Panc1 (cell line): Measurements from ENCODE around the gene FAM186B.

Experiments
- TF ChIP-seq, protein P1 (sequence below): fragments of 450-650 bp; IDR thresholded peaks from 2 replicates; pipeline ENCODE4 v1.5.1; 2017; ENCODE audit warnings: mild to moderate bottlenecking
- TF ChIP-seq, protein P2 (sequence below), 2 experiments: IDR thresholded peaks; 2 replicates each; pipeline ENCODE4 v1.6.1; 2011 to 2012; ENCODE audit warnings: low read depth in 2 of 2, control low read depth in 1 of 2, low read length in 1 of 2, mild to moderate bottlenecking in 1 of 2, moderate library complexity in 1 of 2; ENCODE audit not compliant: insufficient read depth in 1 of 2

- TF ChIP-seq, protein P1, sequence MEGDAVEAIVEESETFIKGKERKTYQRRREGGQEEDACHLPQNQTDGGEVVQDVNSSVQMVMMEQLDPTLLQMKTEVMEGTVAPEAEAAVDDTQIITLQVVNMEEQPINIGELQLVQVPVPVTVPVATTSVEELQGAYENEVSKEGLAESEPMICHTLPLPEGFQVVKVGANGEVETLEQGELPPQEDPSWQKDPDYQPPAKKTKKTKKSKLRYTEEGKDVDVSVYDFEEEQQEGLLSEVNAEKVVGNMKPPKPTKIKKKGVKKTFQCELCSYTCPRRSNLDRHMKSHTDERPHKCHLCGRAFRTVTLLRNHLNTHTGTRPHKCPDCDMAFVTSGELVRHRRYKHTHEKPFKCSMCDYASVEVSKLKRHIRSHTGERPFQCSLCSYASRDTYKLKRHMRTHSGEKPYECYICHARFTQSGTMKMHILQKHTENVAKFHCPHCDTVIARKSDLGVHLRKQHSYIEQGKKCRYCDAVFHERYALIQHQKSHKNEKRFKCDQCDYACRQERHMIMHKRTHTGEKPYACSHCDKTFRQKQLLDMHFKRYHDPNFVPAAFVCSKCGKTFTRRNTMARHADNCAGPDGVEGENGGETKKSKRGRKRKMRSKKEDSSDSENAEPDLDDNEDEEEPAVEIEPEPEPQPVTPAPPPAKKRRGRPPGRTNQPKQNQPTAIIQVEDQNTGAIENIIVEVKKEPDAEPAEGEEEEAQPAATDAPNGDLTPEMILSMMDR = no peak
- TF ChIP-seq, protein P2, sequence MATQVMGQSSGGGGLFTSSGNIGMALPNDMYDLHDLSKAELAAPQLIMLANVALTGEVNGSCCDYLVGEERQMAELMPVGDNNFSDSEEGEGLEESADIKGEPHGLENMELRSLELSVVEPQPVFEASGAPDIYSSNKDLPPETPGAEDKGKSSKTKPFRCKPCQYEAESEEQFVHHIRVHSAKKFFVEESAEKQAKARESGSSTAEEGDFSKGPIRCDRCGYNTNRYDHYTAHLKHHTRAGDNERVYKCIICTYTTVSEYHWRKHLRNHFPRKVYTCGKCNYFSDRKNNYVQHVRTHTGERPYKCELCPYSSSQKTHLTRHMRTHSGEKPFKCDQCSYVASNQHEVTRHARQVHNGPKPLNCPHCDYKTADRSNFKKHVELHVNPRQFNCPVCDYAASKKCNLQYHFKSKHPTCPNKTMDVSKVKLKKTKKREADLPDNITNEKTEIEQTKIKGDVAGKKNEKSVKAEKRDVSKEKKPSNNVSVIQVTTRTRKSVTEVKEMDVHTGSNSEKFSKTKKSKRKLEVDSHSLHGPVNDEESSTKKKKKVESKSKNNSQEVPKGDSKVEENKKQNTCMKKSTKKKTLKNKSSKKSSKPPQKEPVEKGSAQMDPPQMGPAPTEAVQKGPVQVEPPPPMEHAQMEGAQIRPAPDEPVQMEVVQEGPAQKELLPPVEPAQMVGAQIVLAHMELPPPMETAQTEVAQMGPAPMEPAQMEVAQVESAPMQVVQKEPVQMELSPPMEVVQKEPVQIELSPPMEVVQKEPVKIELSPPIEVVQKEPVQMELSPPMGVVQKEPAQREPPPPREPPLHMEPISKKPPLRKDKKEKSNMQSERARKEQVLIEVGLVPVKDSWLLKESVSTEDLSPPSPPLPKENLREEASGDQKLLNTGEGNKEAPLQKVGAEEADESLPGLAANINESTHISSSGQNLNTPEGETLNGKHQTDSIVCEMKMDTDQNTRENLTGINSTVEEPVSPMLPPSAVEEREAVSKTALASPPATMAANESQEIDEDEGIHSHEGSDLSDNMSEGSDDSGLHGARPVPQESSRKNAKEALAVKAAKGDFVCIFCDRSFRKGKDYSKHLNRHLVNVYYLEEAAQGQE (IDR thresholded peaks at IDR 0.05; ENCODE audit: insufficient read depth in 1 of 2, low read depth in 2 of 2, low read length in 1 of 2) = no peak
Observed at GRCh38 chr12:49618576-49618975, 13.1 kb upstream of the FAM186B start.
